WTC11 (cell line): Measurements from ENCODE around the gene SAG. TPM values are rescaled to one million over a fixed set of nuclear protein-coding genes. Genes with fewer than 3 reads are reported as not detected.

Source experiments
- ATAC-seq: fragments of 200-7000 bp; cut with Tn5 transposase; 2 replicates; pipeline ENCODE4 v1.10.0; 2021; ENCODE audit warnings: mild to moderate bottlenecking, moderate library complexity
- CTCF ChIA-PET: fragments of 300-600 bp; sonication (Branson Sonifier 250); formaldehyde crosslinking; loops from one replicate; lab custom pipeline; 2021; ENCODE audit warnings: antibody characterized with exemption; lab: Charles Lee
- POLR2A ChIA-PET: fragments of 350-600 bp; sonication (Branson Sonifier 250); formaldehyde crosslinking; loops from one replicate; lab custom pipeline; 2021; ENCODE audit warnings: antibody characterized with exemption; lab: Charles Lee
- DNase-seq: peaks from one replicate; pipeline ENCODE4 v3.0.0; 2021; ENCODE audit warnings: low spot score
- H3K27ac Mint-ChIP-seq: 2 replicates; pipeline ENCODE4 v1.8.0; 2021; ENCODE audit warnings: mixed read lengths
- H3K27me3 Mint-ChIP-seq: 2 replicates; pipeline ENCODE4 v1.8.0; 2021; ENCODE audit warnings: low read depth, mild to moderate bottlenecking, moderate library complexity, mixed read lengths
- H3K36me3 Mint-ChIP-seq: 2 replicates; pipeline ENCODE4 v1.8.0; 2021; ENCODE audit warnings: mixed read lengths
- H3K4me1 Mint-ChIP-seq: 2 replicates; pipeline ENCODE4 v1.8.0; 2022; ENCODE audit warnings: mixed read lengths
- H3K4me3 Mint-ChIP-seq: 2 replicates; pipeline ENCODE4 v1.8.0; 2021; ENCODE audit warnings: mild to moderate bottlenecking, moderate library complexity, mixed read lengths
- H3K9me3 Mint-ChIP-seq: 2 replicates; pipeline ENCODE4 v1.8.0; 2021; ENCODE audit warnings: mixed read lengths
- ATF2 ChIP-seq: sonication (generic); formaldehyde crosslinking; IDR thresholded peaks from 2 replicates; pipeline ENCODE4 v1.8.1; 2022; ENCODE audit warnings: low read depth, missing genetic modification reagents, borderline replicate concordance
- ATF6 ChIP-seq: sonication (generic); formaldehyde crosslinking; IDR thresholded peaks from 2 replicates; pipeline ENCODE4 v1.8.1; 2023; ENCODE audit warnings: mild to moderate bottlenecking, missing genetic modification reagents
- FOXJ3 ChIP-seq: sonication (generic); formaldehyde crosslinking; IDR thresholded peaks from 2 replicates; pipeline ENCODE4 v1.9.0; 2021; ENCODE audit warnings: missing genetic modification reagents, mild to moderate bottlenecking, borderline replicate concordance
- GRHL2 ChIP-seq: fragments of 250-450 bp; sonication (Bioruptor Pico); IDR thresholded peaks from 2 replicates; pipeline ENCODE4 v1.8.0; 2022; ENCODE audit warnings: mild to moderate bottlenecking, moderate library complexity; ENCODE audit not compliant: insufficient replicate concordance, severe bottlenecking
- JUN ChIP-seq: sonication (generic); formaldehyde crosslinking; IDR thresholded peaks from 2 replicates; pipeline ENCODE4 v1.8.0; 2023; ENCODE audit warnings: mild to moderate bottlenecking, missing genetic modification reagents
- KAT7 ChIP-seq: sonication (generic); formaldehyde crosslinking; IDR thresholded peaks from 2 replicates; pipeline ENCODE4 v1.8.1; 2023; ENCODE audit warnings: missing genetic modification reagents, mild to moderate bottlenecking, borderline replicate concordance
- MLX ChIP-seq: sonication (generic); formaldehyde crosslinking; IDR thresholded peaks from 2 replicates; pipeline ENCODE4 v1.8.1; 2023; ENCODE audit warnings: mild to moderate bottlenecking, missing genetic modification reagents, moderate library complexity
- MYBL2 ChIP-seq: sonication (generic); formaldehyde crosslinking; IDR thresholded peaks from 2 replicates; pipeline ENCODE4 v1.8.1; 2023; ENCODE audit warnings: mild to moderate bottlenecking, moderate library complexity, missing genetic modification reagents
- NFE2L1 ChIP-seq: sonication (generic); formaldehyde crosslinking; IDR thresholded peaks from 2 replicates; pipeline ENCODE4 v1.8.1; 2023; ENCODE audit warnings: missing genetic modification reagents
- NFYB ChIP-seq: sonication (generic); formaldehyde crosslinking; conservative IDR thresholded peaks from 2 replicates; pipeline ENCODE4 v1.8.0; 2022; ENCODE audit warnings: low read depth, missing genetic modification reagents
- USF1 ChIP-seq: sonication (generic); formaldehyde crosslinking; IDR thresholded peaks from 2 replicates; pipeline ENCODE4 v1.8.0; 2022; ENCODE audit warnings: mild to moderate bottlenecking, missing genetic modification reagents
- ZNF138 ChIP-seq: sonication (generic); formaldehyde crosslinking; conservative IDR thresholded peaks from 2 replicates; pipeline ENCODE4 v1.8.1; 2022; ENCODE audit warnings: mild to moderate bottlenecking, moderate library complexity, missing genetic modification reagents
- ZNF263 ChIP-seq: sonication (generic); formaldehyde crosslinking; IDR thresholded peaks from 2 replicates; pipeline ENCODE4 v1.8.1; 2022; ENCODE audit warnings: low read depth, mild to moderate bottlenecking, moderate library complexity, missing genetic modification reagents
- ZNF512 ChIP-seq: sonication (generic); formaldehyde crosslinking; IDR thresholded peaks from 2 replicates; pipeline ENCODE4 v1.8.1; 2022; ENCODE audit warnings: missing genetic modification reagents, borderline replicate concordance
- total RNA-seq: library from RNA; stranded (reverse); gene quantifications from 3 replicates; pipeline ENCODE4 v1.2.3, GENCODE V29; 2021
- TF ChIP-seq, protein P1 (sequence below): sonication (generic); formaldehyde crosslinking; IDR thresholded peaks from 2 replicates; pipeline ENCODE4 v1.8.1; 2023; ENCODE audit warnings: mild to moderate bottlenecking, missing genetic modification reagents
- TF ChIP-seq, protein P2 (sequence below): sonication (generic); formaldehyde crosslinking; IDR thresholded peaks from 2 replicates; pipeline ENCODE4 v1.8.0; 2023; ENCODE audit warnings: missing genetic modification reagents
- TF ChIP-seq, protein P3 (sequence below): fragments of 250-450 bp; sonication (Bioruptor Pico); IDR thresholded peaks from 2 replicates; pipeline ENCODE4 v1.9.0; 2021; ENCODE audit warnings: mild to moderate bottlenecking, borderline replicate concordance

Gene SAG
- total RNA-seq, 1 experiment from 2014 or later, result not detected

DNA sequence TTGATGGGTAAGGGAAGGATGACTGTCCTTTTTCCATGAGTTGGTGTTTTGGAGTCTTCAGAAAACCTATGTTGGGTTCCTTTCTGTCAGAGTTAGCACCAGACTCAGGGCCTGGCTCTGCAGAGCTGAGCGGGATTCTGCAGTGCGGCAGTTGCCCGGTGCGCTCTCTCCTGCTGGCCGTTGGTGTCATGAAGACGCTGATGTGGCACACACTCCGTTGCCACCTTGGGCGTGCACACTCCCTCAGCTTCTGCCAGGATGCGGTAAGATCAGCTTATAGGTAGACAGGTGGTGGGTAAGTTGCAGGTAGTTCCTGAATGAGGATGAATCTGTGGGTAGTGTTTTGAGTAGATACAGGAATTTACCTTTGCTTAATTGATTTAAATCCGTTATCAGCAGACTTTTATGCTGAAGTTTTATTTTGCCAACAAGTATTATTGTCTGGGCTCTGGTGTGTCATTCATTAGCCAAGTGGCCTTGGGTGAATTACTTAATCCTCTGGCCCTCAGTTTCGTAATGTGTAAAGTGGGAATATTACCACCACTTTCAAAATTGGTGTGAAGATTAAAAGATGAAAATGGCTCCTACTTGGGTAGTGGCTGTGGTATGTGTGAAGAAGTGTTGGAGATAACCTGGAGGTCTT, 73.5 kb downstream of the SAG start:
- ChIA-PET CTCF (interaction anchor here (1.2 kb wide), 1 partner anchor 27 kb away, joined by 3 read pairs; no protein-coding TSS in a partner anchor), POLR2A (no interaction called here)
- Mint-ChIP-seq H3K9me3 (peaks cover 4% of the 10 kb centered on the region), H3K27ac (peak overlapping the region; percentile 47; the same call in 1 of the 2 replicates), H3K4me3 (no peak overlapping the region), H3K4me1 (peaks cover 36% of the 10 kb centered on the region), H3K27me3 (no peaks in the 10 kb centered on the region), H3K36me3 (peaks cover 7% of the 10 kb centered on the region)
- DNase-seq (no peak), ATAC-seq (no peak)
- no peak for TF ChIP-seq USF1
- no peak for TF ChIP-seq ATF2
- TF ChIP-seq ATF6, result no peak
- TF ChIP-seq JUN (CRISPR knock-in tag), result no peak
- TF ChIP-seq MLX (CRISPR knock-in tag), result no peak
- no peak for TF ChIP-seq FOXJ3
- TF ChIP-seq, protein P1, sequence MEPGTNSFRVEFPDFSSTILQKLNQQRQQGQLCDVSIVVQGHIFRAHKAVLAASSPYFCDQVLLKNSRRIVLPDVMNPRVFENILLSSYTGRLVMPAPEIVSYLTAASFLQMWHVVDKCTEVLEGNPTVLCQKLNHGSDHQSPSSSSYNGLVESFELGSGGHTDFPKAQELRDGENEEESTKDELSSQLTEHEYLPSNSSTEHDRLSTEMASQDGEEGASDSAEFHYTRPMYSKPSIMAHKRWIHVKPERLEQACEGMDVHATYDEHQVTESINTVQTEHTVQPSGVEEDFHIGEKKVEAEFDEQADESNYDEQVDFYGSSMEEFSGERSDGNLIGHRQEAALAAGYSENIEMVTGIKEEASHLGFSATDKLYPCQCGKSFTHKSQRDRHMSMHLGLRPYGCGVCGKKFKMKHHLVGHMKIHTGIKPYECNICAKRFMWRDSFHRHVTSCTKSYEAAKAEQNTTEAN (CRISPR knock-in tag), result no peak
- no peak for TF ChIP-seq NFE2L1 (CRISPR knock-in tag)

- Mint-ChIP-seq H3K9me3 (peaks cover 4% of the 10 kb centered on the region), H3K27me3 (no peaks in the 10 kb centered on the region), H3K36me3 (peaks cover 7% of the 10 kb centered on the region), H3K4me1 (peaks cover 39% of the 10 kb centered on the region), H3K4me3 (no peak overlapping the region), H3K27ac (no peak overlapping the region)
- DNase-seq, result no peak
- ChIA-PET POLR2A (no interaction called here), CTCF (interaction anchor here (1.2 kb wide), 1 partner anchor 28 kb away, joined by 3 read pairs; no protein-coding TSS in a partner anchor)
- no peak for ATAC-seq
- TF ChIP-seq ZNF138 (no peak), MYBL2 (CRISPR knock-in tag) (no peak), USF1 (no peak), ZNF512 (no peak), ZNF263 (CRISPR knock-in tag) (no peak), KAT7 (CRISPR knock-in tag) (no peak), NFYB (CRISPR knock-in tag) (no peak), GRHL2 (no peak), ATF6 (no peak)
- TF ChIP-seq, protein P2, sequence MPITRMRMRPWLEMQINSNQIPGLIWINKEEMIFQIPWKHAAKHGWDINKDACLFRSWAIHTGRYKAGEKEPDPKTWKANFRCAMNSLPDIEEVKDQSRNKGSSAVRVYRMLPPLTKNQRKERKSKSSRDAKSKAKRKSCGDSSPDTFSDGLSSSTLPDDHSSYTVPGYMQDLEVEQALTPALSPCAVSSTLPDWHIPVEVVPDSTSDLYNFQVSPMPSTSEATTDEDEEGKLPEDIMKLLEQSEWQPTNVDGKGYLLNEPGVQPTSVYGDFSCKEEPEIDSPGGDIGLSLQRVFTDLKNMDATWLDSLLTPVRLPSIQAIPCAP (CRISPR knock-in tag), result no peak
- TF ChIP-seq, protein P3, sequence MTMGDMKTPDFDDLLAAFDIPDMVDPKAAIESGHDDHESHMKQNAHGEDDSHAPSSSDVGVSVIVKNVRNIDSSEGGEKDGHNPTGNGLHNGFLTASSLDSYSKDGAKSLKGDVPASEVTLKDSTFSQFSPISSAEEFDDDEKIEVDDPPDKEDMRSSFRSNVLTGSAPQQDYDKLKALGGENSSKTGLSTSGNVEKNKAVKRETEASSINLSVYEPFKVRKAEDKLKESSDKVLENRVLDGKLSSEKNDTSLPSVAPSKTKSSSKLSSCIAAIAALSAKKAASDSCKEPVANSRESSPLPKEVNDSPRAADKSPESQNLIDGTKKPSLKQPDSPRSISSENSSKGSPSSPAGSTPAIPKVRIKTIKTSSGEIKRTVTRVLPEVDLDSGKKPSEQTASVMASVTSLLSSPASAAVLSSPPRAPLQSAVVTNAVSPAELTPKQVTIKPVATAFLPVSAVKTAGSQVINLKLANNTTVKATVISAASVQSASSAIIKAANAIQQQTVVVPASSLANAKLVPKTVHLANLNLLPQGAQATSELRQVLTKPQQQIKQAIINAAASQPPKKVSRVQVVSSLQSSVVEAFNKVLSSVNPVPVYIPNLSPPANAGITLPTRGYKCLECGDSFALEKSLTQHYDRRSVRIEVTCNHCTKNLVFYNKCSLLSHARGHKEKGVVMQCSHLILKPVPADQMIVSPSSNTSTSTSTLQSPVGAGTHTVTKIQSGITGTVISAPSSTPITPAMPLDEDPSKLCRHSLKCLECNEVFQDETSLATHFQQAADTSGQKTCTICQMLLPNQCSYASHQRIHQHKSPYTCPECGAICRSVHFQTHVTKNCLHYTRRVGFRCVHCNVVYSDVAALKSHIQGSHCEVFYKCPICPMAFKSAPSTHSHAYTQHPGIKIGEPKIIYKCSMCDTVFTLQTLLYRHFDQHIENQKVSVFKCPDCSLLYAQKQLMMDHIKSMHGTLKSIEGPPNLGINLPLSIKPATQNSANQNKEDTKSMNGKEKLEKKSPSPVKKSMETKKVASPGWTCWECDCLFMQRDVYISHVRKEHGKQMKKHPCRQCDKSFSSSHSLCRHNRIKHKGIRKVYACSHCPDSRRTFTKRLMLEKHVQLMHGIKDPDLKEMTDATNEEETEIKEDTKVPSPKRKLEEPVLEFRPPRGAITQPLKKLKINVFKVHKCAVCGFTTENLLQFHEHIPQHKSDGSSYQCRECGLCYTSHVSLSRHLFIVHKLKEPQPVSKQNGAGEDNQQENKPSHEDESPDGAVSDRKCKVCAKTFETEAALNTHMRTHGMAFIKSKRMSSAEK (CRISPR knock-in tag), result no peak
These were observed 74.0 kb downstream of the SAG start for GRCh38 chr2:233381638-233381995.
